Adipocyte (in vitro differentiated cells): ENCODE data around the gene ZSWIM4.

Experiments used
- DNase-seq: peaks from one replicate; pipeline ENCODE4 v3.0.0-alpha.2; 2015; ENCODE audit warnings: low read depth
- H3K27me3 ChIP-seq: replicated peaks from 2 replicates; pipeline ENCODE4 v1.7.0; 2013; ENCODE audit warnings: mild to moderate bottlenecking, low read length, moderate library complexity; ENCODE audit not compliant: control insufficient read depth, insufficient read depth
- H3K36me3 ChIP-seq: 2 replicates; pipeline ENCODE4 v1.7.0; 2013; ENCODE audit warnings: low read length, mild to moderate bottlenecking, moderate library complexity; ENCODE audit not compliant: control insufficient read depth, insufficient read depth, severe bottlenecking
- H3K4me1 ChIP-seq: 2 replicates; pipeline ENCODE4 v1.7.0; 2013; ENCODE audit warnings: mild to moderate bottlenecking, low read length, moderate library complexity; ENCODE audit not compliant: control insufficient read depth, insufficient read depth
- H3K4me3 ChIP-seq: 2 replicates; pipeline ENCODE4 v1.7.0; 2013; ENCODE audit warnings: mild to moderate bottlenecking, low read length, moderate library complexity
- H3K9ac ChIP-seq: 2 replicates; pipeline ENCODE4 v1.7.0; 2013; ENCODE audit warnings: mild to moderate bottlenecking, low read length, moderate library complexity
- H3K9me3 ChIP-seq: 2 replicates; pipeline ENCODE4 v1.7.0; 2013; ENCODE audit warnings: mild to moderate bottlenecking, low read length, moderate library complexity; ENCODE audit not compliant: control insufficient read depth

The ZSWIM4 gene

DNA sequence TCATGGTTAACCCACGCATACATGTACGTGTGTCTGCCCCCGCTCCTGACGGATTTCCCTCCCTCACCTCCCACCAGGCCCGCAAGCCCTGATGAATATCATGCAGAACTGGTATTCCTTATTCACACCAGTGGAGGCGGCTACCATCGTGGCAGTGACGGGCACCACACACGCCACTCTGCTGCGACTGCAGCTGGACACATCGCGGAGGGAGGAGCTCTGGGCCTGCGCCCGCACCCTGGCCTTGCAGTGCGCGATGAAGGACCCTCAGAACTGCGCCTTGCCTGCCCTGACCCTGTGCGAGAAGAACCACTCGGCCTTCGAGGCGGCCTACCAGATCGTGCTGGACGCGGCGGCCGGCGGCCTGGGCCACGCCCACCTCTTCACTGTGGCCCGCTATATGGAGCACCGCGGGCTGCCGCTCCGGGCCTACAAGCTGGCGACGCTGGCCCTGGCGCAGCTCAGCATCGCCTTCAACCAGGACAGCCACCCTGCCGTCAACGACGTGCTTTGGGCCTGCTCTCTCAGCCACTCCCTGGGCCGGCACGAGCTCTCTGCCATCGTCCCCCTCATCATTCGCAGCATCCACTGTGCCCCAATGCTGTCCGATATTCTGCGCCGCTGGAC lies 35.0 kb downstream of the ZSWIM4 start:
- Histone ChIP-seq H3K9ac (no peak overlapping the region), H3K9me3 (no peaks in the 10 kb centered on the region), H3K4me1 (peaks cover 14% of the 10 kb centered on the region), H3K27me3 (no peaks in the 10 kb centered on the region), H3K4me3 (no peak overlapping the region), H3K36me3 (peaks cover 16% of the 10 kb centered on the region)
- peak; percentile 25 for DNase-seq

DNA sequence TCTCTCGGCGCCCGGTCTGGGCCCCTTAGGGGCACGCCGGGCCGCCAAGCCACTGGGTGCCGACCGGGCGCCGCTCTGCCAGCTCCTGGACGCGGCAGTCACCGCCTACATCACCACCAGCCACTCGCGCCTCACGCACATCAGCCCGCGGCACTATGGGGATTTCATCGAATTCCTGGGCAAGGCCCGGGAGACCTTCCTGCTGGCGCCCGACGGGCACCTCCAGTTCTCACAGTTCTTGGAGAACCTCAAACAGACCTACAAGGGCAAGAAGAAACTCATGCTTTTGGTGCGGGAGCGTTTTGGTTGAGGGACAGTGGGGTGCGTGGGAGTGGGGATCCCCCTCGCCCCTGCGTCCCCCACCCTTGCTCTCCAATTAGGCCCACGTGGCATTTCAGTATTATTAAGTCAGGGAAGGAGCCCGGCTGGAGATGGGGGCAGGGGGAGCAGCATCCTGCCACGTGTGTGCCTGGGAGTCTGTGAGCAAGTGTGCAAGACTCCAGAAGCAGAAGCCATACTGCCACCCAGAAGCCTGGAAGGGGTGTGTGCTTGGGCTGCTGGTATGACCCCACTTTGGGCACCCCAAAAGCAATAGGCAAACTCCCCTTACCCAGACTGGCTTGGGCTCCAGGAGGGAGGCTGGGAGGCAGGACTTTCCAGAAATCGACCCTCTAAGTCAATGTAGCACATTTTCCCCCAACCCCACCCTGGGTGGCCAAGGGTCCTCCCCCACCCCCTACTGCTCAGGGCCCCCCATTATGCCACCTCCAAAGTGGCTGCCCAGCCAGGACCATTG lies 35.7 kb downstream of the ZSWIM4 start:
- no peaks in the 10 kb centered on the region for H3K9me3 ChIP-seq
- peaks cover 18% of the 10 kb centered on the region for H3K4me1 ChIP-seq
- no peak overlapping the region for H3K4me3 ChIP-seq
- DNase-seq: peak; percentile 34
- H3K9ac ChIP-seq: no peak overlapping the region
- peaks cover 21% of the 10 kb centered on the region for H3K36me3 ChIP-seq
- no peaks in the 10 kb centered on the region for H3K27me3 ChIP-seq

DNA sequence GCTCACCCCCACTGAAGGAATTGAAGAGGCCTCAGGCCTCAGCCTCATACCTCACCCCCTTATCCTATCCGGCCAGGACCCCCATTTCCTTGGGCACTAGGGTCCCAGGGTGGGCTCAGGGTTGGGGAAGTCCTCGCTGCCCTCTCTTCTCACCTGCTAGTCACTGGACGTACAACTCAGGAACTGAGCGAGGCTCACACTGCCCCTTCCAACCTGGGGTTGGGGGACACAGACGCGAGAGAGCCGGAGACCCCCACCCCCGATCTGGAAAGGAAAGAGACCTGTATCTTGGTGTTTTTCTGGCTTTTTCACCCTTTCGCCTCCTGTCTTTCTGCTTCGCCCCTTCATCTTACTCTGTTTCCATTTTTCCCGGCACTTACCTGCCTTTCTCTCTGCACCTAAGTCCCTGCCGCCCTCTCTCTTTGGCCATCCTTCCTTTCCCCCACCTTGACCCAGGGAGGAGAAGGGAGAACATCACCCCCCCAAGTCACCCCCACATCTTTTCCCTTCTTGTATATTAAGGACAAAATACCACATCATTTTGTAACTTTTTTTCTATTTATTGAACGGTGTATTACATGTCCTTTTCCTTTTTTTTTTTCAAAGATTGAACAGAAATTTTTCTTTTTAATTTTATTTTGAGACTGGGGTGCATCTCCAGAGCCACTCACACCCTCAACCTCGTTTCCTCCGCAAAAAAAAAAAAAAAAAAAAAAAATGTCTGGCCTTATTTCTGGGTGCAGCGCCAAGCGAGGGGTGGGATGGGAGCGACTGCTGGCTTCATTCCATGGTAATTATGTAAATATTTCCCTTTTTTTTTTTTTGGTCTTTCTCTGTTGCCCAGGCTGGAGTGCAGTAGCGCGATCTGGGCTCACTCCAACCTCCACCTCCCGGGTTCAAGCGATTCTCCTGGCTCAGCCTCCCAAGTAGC lies 36.6 kb downstream of the ZSWIM4 start:
- no peak overlapping the region for H3K4me3 ChIP-seq
- peaks cover 27% of the 10 kb centered on the region for H3K36me3 ChIP-seq
- H3K9me3 ChIP-seq: no peaks in the 10 kb centered on the region

DNA sequence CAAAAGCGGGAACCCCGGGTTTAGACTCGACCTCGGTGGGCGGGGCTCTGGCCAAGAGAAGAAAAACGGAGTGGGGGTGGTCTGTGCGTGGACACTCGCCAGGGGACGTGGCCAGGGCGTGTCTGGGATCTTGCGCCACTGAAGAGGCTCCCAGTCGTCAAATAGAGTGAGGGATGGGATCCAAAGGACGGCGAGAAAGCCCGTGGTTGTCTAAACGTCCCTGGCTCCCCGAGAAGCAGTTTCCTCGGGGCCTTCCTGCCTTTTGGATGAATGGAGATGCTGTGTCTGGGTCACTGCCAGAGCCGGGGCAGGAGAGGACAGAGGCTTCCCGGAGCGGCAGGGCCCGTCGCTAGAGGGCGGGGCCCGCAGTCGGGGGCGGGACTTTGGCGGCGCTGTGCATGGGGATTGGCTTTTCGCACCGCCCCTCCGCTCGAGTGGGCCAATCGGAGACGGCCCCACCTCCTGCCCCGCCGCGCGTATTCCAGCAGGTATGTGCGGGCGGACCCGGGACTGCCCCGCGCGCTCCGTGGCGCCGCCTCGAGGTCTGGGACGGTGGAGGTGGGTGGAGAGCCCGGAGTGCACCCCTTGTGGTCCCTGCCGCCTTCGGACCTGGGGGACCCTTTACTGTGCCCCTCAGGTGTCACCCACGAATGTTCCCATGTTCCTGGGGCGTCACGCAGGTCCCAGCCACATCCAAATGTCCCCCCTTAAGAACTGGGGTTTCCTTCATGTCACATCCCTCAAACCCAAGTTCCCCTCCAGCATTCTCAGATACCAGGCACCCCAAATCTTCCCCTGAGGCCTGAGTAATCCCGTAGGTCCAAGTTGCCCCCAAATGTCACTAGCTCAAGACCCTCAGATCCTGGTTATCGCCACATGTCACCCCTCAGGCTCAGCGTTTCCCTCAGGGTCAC lies 38.3 kb downstream of the ZSWIM4 start:
- H3K9me3 ChIP-seq: no peaks in the 10 kb centered on the region
- DNase-seq: peak; percentile 91
- peak overlapping the region; percentile 74 for H3K9ac ChIP-seq

More for the DNA sequence above, 36.6 kb downstream of the ZSWIM4 start:
- no peaks in the 10 kb centered on the region for H3K27me3 ChIP-seq
- H3K9ac ChIP-seq: no peak overlapping the region
- peaks cover 27% of the 10 kb centered on the region for H3K4me1 ChIP-seq
- DNase-seq: peak; percentile 46

DNA sequence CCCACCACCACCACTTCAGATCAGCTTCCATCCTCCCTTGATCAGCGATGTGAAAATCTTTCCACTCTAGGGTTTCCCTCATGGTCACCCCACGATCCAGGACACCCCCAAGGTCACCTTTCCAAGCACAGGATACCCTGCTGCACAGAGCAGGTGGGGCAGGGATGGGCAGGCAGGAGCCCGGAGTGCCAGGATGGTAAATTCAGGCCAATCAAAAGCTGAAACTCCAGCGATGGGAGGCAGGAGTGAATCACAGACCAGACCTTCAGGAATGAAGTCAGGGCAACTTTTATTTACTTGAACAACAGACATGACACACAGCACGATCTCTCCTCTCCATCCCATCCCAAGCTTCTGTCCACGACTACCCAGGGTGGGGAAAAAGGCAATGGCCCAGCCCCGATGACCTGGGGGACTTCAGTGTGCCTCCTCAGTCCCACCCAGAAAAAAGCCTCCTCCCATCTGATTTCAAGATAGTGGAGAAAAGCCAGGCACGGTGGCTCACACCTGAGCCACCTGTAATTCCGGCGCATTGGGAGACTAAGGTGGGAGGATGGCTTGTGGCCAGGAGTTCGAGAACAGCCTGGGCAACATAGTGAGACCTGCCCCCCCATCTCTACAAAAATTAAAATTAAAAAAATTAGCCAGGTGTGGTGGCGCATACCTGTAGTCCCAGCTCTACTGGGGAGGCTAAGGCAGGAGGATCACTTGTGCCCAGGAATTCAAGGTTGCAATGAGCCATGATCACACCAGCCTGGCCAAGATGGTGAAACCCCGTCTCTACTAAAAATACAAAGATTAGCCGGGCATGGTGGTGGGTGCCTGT lies 39.2 kb downstream of the ZSWIM4 start:
- Histone ChIP-seq H3K4me1 (peaks cover 48% of the 10 kb centered on the region), H3K27me3 (no peaks in the 10 kb centered on the region), H3K9me3 (no peaks in the 10 kb centered on the region), H3K9ac (peak overlapping the region; percentile 74), H3K36me3 (peaks cover 41% of the 10 kb centered on the region), H3K4me3 (peak overlapping the region; percentile 35)
- peak; percentile 61 for DNase-seq

More for the DNA sequence above, 38.3 kb downstream of the ZSWIM4 start:
- Histone ChIP-seq H3K27me3 (no peaks in the 10 kb centered on the region), H3K36me3 (peaks cover 38% of the 10 kb centered on the region), H3K4me3 (peak overlapping the region; percentile 35), H3K4me1 (peaks cover 40% of the 10 kb centered on the region)

DNA sequence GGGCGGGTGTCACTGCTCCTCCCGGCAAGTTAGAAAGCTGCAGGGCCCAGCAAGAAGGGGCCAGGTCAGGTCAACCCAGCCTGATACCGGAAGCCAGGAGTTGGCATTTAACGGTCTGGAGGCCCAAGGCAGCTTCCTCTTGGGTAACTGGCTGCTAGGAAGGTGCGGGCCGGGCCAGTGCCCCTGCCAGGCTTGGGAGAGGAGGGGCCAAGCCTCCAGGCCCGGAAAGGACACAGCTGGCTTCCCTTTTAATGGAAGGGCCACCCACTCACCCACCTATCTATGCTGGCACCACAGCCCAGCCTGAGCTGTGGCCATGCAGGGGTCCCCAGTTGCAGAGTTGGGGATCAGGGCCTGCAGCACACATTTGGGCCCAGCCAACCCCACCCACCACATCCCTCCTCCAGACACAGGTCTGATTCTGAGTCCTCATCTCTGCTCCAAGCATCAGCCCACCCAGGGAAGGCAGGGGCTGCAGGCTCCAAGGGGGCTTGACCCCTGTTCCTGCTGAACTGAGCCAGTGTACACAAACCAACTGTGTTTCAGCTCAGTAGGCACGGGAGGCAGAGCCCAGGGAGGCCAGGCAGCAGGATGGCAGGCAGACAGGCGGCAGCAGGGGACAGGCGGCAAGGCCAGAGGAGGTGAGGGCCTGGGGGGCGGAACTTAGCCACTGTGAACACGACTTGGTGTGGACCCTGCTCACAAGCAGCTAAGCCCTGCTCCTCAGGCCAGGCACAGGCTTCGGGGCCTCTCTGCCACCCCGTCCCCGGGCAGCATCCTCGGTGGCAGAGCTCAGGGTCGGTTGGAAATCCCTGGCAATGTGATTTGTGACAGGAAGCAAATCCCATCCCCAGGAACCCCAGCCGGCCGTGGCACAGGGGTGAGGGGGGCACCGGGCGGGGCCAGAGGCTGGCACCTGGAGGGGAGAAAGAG lies 40.8 kb downstream of the ZSWIM4 start:
- Histone ChIP-seq H3K36me3 (peaks cover 41% of the 10 kb centered on the region), H3K4me3 (no peak overlapping the region), H3K4me1 (peaks cover 55% of the 10 kb centered on the region), H3K9ac (peak overlapping the region; percentile 82), H3K9me3 (no peaks in the 10 kb centered on the region), H3K27me3 (no peaks in the 10 kb centered on the region)
- no peak for DNase-seq

DNA sequence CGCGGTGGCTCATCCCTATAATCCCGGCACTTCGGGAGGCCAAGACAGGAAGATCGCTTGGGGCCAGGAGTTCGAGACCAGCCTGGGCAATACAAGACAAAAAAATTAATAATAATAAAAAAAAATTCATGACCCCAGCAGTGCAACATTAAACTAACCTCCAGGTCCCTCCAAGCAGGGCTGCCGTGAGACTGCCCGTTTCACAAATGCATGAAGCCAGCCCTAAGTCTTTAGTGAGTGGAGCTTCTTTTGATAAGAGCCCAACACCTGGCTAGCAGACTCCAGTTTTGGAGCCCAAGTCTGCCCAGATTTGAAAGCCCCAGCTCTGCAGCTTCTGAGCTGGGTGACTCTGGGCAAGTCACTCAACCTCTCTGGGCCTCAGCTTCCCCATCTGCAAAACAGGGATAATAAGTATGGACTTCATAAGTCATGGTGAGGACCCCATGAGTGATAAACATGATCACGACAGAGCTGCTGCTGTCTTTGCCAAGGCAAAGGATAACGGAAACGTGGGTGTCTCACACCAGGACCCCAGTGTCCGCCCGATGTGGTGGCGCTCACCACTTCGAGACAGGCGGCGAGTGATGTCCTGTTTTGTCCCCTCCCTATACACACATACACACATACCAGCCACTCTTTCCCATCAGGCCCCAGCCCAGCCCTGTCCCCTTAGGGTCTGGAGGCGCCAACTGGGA lies 43.3 kb downstream of the ZSWIM4 start:
- H3K9me3 ChIP-seq: no peaks in the 10 kb centered on the region
- peak overlapping the region; percentile 100 for H3K9ac ChIP-seq
- no peak for DNase-seq
- no peaks in the 10 kb centered on the region for H3K27me3 ChIP-seq
- peaks cover 58% of the 10 kb centered on the region for H3K4me1 ChIP-seq
- H3K4me3 ChIP-seq: peak overlapping the region; percentile 96
- H3K36me3 ChIP-seq: peaks cover 41% of the 10 kb centered on the region

DNA sequence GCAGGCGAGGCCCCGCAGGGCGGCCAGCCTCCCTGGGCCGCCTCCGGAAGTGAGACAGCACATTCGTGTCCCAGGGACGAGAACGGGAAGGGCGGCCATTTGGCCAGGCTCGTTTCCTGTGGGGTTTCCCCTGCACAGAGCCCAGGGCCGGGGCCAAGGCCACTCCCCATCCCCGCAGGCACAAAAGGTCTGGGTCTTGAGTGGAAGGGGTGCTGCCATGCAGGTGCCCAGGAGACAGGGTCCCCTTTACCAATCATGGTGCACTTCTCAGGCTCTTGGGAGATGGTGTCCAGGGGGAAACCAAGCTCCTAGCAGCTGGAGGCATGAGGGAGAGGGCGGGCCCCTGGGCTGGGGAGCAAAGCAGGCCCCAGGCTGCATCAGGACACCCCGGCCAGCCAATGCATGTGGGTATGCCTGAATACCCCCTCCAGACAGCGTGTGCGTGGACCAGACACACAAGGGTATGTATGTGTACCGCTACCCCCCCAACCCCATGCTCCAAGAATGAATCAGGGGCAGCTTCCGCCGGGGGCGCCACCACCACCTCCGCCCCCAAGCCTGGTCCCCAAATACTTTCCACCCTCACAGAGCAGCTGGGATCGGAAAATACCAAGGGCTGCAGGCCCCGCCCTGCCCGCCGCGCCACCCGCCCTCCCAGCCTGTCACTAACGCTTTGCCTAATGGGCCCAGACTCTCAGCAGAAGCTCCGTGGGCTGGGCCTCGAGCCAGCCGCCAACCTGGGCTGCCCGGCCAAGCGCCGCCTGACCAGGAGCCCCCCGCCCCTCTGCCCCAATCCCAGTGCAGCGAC lies 44.1 kb downstream of the ZSWIM4 start:
- peaks cover 34% of the 10 kb centered on the region for H3K36me3 ChIP-seq
- H3K9me3 ChIP-seq: no peaks in the 10 kb centered on the region
- DNase-seq: peak; percentile 94
- H3K4me3 ChIP-seq: peak overlapping the region; percentile 96
- H3K4me1 ChIP-seq: peaks cover 53% of the 10 kb centered on the region
- H3K9ac ChIP-seq: peak overlapping the region; percentile 100
- no peaks in the 10 kb centered on the region for H3K27me3 ChIP-seq
